GM12878 (cell line): Measurements from ENCODE around the gene ZNF227. TPM values are rescaled to one million over a fixed set of nuclear protein-coding genes. Genes with fewer than 3 reads are reported as not detected.
A peak's percentile ranks its signal among the peaks of the same experiment; 100 is the strongest.

Experiments used
- BACH1 ChIP-seq: fragments of 450-650 bp; IDR thresholded peaks from 2 replicates; pipeline ENCODE4 v1.6.1; 2017; ENCODE audit warnings: mild to moderate bottlenecking, borderline replicate concordance
- BCL3 ChIP-seq: IDR thresholded peaks from 2 replicates; pipeline ENCODE4 v1.6.1; 2011; ENCODE audit warnings: borderline replicate concordance, low read depth, mild to moderate bottlenecking, moderate library complexity, low read length; ENCODE audit not compliant: insufficient read depth, poor library complexity, severe bottlenecking
- BCLAF1 ChIP-seq: fragments of 450-650 bp; IDR thresholded peaks from 2 replicates; pipeline ENCODE4 v1.6.1; 2017; ENCODE audit warnings: antibody characterized with exemption, mild to moderate bottlenecking, moderate library complexity
- CTCF ChIP-seq, 3 experiments: IDR thresholded peaks in 2 of 3; conservative IDR thresholded peaks in 1 of 3; 2 replicates each; pipeline ENCODE4 v1.5.1; 2011; ENCODE audit warnings: low read depth in 3 of 3, low read length in 3 of 3, mild to moderate bottlenecking in 3 of 3, control low read depth in 2 of 3, moderate library complexity in 2 of 3, inconsistent platforms in 1 of 3, mixed read lengths in 1 of 3; ENCODE audit not compliant: control insufficient read depth in 2 of 3, insufficient read depth in 1 of 3; ENCODE audit errors: extremely low read depth in 1 of 3
- ETV6 ChIP-seq, 2 experiments: fragments of 450-650 bp in 1 of 2; IDR thresholded peaks in 1 of 2; conservative IDR thresholded peaks in 1 of 2; 2 replicates each; pipeline ENCODE4 v1.6.1; 2014; ENCODE audit warnings: antibody characterized with exemption in 1 of 2, borderline replicate concordance in 1 of 2, low read depth in 1 of 2, mild to moderate bottlenecking in 1 of 2, moderate library complexity in 1 of 2
- KAT2A ChIP-seq: conservative IDR thresholded peaks from 2 replicates; pipeline ENCODE4 v1.6.1; 2011; ENCODE audit warnings: low read depth, low read length; ENCODE audit not compliant: control insufficient read depth
- MYB ChIP-seq: fragments of 150-350 bp; IDR thresholded peaks from 2 replicates; pipeline ENCODE4 v1.6.1; 2014; ENCODE audit warnings: mild to moderate bottlenecking, low read depth, low read length, borderline replicate concordance
- NBN ChIP-seq: fragments of 450-650 bp; IDR thresholded peaks from 2 replicates; pipeline ENCODE4 v1.6.1; 2016
- RUNX3 ChIP-seq: IDR thresholded peaks from 2 replicates; pipeline ENCODE4 v1.6.1; 2012; ENCODE audit warnings: low read length, inconsistent platforms
- SIX5 ChIP-seq: IDR thresholded peaks from 2 replicates; pipeline ENCODE4 v1.6.1; 2011; ENCODE audit warnings: mild to moderate bottlenecking, low read depth, low read length, moderate library complexity; ENCODE audit not compliant: severe bottlenecking
- TBL1XR1 ChIP-seq: IDR thresholded peaks from 2 replicates; pipeline ENCODE4 v1.6.1; 2012; ENCODE audit warnings: low read depth, low read length, improper control_type of control experiment
- polyA plus RNA-seq, 11 experiments: library from polyadenylated mRNA; depleted of rRNA in 4 of 11; unstranded in 6 of 11; stranded (reverse) in 5 of 11; fragments of >200 nt; fragmentation: Nextera tagmentation in 4 of 11; fragmentation: Illumina TruSeq in 1 of 11; extraction: Ambion mirVana in 4 of 11; extraction: Trizol in 1 of 11; gene quantifications; 1 replicate in 1 of 11; 2 replicates in 10 of 11; pipeline versions ENCODE4 v1.2.1 to v1.2.3, GENCODE V29; 2011 to 2016; ENCODE audit warnings: inconsistent platforms in 2 of 11, missing spikeins in 2 of 11, low read depth in 1 of 11
- total RNA-seq, 4 experiments: library from RNA; depleted of rRNA in 3 of 4; stranded (reverse); fragments of >200 nt in 3 of 4; fragmentation: Illumina TruSeq in 1 of 4; extraction: Trizol in 1 of 4; gene quantifications; 2 replicates each; pipeline versions ENCODE4 v1.2.1 to v1.2.3, GENCODE V29; 2013 to 2021
- TF ChIP-seq, protein P1 (sequence below): fragments of 450-650 bp; IDR thresholded peaks from 2 replicates; pipeline ENCODE4 v1.6.1; 2017; ENCODE audit warnings: mild to moderate bottlenecking, moderate library complexity
- TF ChIP-seq, protein P2 (sequence below): IDR thresholded peaks from 2 replicates; pipeline ENCODE4 v1.6.1; 2011; ENCODE audit warnings: low read depth, low read length, improper control_type of control experiment, borderline replicate concordance
- TF ChIP-seq, protein P3 (sequence below): fragments of 450-650 bp; conservative IDR thresholded peaks from 2 replicates; pipeline ENCODE4 v1.6.1; 2017; ENCODE audit warnings: mild to moderate bottlenecking, moderate library complexity

ZNF227 gene
- total and polyA plus RNA-seq, 10 of the 15 experiments (the other 5 are each of a cell fraction or from before 2014, with no cell fraction given), result 4.3 to 22.9 (median 13.0) TPM

DNA sequence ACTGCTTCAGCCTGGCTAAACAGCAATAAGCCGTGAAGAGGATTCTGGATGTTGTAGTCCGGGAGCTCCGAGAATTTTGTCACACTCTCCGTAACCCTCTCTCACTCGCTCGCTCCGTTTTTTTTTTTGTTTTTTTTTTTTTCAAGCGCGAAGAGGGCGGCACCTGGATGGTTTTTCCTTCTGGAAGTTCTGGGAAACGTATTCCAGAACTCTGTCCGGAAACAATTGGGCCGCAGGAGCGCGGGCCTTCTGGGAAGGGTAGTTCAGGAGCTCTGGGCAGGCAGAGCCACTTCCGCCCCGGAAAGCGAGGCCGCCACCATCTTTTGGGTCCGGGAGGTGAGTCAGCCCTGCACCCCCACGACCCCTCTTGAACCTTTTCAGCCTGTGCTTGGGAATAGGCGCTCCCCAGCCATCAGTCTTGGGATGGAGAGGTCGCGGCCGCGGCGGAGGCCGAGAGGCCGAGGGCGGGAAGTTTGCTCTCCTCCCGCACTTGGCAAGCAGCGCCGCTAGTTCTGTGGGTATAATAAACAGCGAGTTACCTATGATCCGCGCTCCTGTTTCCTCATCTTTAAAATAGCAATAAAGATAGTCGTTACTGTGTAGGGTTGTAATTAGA, at the start of gene ZNF227 (continued):
- TF ChIP-seq TBL1XR1 (0 out of 2 replicates have a peak, but pooled peaks have one; percentile 22), CTCF (IDR thresholded peaks at IDR 0.05 in 2 of 3, conservative IDR thresholded peaks at IDR 0.05 in 1 of 3; ENCODE audit: control insufficient read depth in 2 of 3, extremely low read depth in 1 of 3, insufficient read depth in 1 of 3, low read depth in 3 of 3, low read length in 3 of 3) (no peak), RUNX3 (peak; percentile 52), BCL3 (no peak), NBN (peak; percentile 80), BCLAF1 (no peak), ETV6 (conservative IDR thresholded peaks at IDR 0.05 in 1 of 2, IDR thresholded peaks at IDR 0.05 in 1 of 2; ENCODE audit: borderline replicate concordance in 1 of 2, low read depth in 1 of 2) (no peak), SIX5 (peak; percentile 89), MYB (no peak), BACH1 (no peak; the same call in 1 of the 2 replicates), KAT2A (no peak)
- TF ChIP-seq, protein P1, sequence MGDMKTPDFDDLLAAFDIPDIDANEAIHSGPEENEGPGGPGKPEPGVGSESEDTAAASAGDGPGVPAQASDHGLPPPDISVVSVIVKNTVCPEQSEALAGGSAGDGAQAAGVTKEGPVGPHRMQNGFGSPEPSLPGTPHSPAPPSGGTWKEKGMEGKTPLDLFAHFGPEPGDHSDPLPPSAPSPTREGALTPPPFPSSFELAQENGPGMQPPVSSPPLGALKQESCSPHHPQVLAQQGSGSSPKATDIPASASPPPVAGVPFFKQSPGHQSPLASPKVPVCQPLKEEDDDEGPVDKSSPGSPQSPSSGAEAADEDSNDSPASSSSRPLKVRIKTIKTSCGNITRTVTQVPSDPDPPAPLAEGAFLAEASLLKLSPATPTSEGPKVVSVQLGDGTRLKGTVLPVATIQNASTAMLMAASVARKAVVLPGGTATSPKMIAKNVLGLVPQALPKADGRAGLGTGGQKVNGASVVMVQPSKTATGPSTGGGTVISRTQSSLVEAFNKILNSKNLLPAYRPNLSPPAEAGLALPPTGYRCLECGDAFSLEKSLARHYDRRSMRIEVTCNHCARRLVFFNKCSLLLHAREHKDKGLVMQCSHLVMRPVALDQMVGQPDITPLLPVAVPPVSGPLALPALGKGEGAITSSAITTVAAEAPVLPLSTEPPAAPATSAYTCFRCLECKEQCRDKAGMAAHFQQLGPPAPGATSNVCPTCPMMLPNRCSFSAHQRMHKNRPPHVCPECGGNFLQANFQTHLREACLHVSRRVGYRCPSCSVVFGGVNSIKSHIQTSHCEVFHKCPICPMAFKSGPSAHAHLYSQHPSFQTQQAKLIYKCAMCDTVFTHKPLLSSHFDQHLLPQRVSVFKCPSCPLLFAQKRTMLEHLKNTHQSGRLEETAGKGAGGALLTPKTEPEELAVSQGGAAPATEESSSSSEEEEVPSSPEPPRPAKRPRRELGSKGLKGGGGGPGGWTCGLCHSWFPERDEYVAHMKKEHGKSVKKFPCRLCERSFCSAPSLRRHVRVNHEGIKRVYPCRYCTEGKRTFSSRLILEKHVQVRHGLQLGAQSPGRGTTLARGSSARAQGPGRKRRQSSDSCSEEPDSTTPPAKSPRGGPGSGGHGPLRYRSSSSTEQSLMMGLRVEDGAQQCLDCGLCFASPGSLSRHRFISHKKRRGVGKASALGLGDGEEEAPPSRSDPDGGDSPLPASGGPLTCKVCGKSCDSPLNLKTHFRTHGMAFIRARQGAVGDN, result no peak
- TF ChIP-seq, protein P2, sequence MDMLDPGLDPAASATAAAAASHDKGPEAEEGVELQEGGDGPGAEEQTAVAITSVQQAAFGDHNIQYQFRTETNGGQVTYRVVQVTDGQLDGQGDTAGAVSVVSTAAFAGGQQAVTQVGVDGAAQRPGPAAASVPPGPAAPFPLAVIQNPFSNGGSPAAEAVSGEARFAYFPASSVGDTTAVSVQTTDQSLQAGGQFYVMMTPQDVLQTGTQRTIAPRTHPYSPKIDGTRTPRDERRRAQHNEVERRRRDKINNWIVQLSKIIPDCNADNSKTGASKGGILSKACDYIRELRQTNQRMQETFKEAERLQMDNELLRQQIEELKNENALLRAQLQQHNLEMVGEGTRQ, result no peak
- TF ChIP-seq, protein P3, sequence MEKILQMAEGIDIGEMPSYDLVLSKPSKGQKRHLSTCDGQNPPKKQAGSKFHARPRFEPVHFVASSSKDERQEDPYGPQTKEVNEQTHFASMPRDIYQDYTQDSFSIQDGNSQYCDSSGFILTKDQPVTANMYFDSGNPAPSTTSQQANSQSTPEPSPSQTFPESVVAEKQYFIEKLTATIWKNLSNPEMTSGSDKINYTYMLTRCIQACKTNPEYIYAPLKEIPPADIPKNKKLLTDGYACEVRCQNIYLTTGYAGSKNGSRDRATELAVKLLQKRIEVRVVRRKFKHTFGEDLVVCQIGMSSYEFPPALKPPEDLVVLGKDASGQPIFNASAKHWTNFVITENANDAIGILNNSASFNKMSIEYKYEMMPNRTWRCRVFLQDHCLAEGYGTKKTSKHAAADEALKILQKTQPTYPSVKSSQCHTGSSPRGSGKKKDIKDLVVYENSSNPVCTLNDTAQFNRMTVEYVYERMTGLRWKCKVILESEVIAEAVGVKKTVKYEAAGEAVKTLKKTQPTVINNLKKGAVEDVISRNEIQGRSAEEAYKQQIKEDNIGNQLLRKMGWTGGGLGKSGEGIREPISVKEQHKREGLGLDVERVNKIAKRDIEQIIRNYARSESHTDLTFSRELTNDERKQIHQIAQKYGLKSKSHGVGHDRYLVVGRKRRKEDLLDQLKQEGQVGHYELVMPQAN, result peak; percentile 77
